ENCODE measurements around the gene MYO18B.

Gene MYO18B

GRCh38 chr22:25777411-25777810 is 35.4 kb downstream of the MYO18B start:
- no peak for DNase-seq (ENCODE audit: low spot score)

DNA sequence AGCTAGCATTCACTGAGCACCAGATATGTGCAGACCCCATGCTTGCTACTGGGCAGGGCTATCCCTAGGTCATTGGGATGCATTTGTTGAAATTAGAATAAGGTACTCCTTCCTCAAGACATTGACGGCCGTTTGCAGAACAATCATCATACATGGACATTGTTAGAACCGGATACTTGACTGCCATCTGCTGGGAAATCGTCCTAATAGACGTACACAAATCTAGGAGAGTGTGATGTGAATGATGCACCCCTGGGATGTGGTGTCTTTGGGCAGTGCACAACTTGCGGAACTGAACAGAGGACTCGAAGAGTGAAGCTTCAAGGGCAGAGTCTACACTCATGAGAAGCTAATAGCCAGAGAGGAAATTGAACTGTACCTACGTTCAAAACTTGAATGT is 35.9 kb downstream of the MYO18B start:
- DNase-seq (ENCODE audit: low spot score): no peak

DNA sequence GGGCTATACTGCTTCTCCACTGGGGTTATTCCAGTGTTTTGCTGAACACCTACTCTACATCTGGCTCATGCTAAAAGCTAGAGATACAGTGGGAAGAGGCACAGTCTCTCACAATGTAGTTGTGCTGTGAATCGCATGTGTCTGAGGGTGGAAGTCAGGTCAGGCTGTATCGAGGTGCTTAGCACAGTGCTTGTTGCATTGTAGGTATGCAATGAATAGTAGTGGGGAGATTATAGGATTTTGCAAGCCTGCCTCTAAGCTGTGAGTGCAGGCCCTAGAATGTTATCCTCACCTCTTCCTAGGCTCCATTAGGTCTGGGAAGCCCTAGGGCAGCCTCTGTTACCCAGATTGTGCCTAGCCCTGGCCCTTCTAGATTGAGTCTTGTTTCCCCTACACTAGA is 37.4 kb downstream of the MYO18B start:
- DNase-seq (ENCODE audit: low spot score): no peak

- DNase-seq (ENCODE audit: low spot score): no peak
Observed at GRCh38 chr22:25779890-25780289, 37.9 kb downstream of the MYO18B start.

DNA sequence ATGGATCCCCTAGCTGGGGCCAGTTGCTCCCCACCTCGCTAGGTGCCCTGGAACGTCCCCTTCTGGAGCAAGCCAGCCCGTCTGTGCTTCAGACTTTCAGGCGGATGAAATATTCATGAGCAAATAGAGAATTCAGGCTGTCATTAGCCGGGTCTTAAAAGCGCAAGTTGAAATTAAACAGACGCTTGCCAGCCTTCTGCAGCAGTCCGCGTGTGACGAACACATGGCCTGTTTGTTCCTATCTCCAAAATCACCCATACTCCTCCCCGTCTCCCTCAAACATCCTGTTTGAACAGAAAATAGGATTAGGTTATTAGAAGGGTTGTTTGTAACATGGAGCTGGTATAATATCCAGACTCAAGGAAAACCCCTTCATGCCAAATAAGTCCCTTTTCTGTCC is 38.7 kb downstream of the MYO18B start:
- DNase-seq (ENCODE audit: low spot score): no peak

DNA sequence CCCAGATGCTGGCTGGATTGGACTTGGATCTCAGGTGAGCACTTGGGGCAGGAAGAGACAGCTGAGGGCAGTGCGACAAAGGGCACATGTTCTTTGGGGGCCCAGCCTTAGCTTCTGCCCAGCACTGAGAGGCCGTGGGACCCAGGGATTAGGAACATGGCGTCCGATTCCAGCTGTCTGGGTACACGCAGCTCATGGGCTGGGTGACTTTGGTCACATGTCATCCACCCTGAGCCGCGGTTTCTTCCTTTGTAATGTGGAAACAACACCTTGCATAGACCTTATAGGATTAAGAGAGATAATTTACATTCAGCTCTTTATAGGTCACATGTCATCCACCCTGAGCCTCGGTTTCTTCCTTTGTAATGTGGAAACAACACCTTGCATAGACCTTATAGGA is 39.8 kb downstream of the MYO18B start:
- no peak for DNase-seq (ENCODE audit: low spot score)

DNA sequence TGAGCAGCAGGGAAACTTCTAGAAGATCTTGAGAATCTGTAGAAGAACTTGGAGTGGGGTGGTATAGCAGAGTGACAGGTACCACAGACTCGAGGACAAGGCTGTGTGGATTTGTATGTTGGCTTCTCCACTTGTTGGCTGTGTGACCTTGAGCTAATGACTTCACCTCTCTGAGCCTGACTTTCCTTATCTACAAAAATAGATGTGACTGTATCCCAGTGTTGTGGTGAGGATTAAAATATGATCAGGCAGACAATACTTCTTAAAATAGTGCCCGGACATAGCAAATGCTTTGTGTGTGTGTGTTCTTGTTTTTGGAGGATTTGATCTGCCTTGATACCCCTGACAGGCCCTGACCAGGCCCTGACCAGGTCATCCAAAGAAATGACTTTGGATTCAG is 40.8 kb downstream of the MYO18B start:
- no peak for DNase-seq (ENCODE audit: low spot score)

- no peak for DNase-seq (ENCODE audit: low spot score)
Observed at GRCh38 chr22:25783856-25784255, 41.9 kb downstream of the MYO18B start.

- no peak for DNase-seq (ENCODE audit: low spot score)
Observed at GRCh38 chr22:25786165-25786564, 44.2 kb downstream of the MYO18B start.

DNA sequence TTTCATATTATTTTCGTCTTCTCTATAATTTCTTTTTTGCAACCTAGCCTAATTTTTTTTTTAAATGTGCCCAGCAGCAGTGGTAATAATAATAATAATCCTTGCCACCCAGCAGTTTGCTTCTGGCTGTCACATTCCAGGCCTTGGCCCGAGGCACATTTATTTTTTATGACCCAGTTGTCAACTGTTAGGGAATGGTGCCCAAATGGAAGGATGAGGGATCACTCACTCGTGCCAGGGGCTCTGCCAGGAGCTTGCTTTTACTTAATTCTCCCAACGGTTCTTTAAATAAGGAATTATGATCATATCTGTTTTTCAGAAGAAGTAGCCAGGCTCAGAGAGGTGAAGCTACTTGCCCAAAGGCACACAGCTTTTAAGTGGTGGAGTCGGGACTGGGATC is 49.6 kb downstream of the MYO18B start:
- no peak for DNase-seq (ENCODE audit: low spot score)

- DNase-seq (ENCODE audit: low spot score): no peak
Observed at GRCh38 chr22:25795478-25795877, 53.5 kb downstream of the MYO18B start.

DNA sequence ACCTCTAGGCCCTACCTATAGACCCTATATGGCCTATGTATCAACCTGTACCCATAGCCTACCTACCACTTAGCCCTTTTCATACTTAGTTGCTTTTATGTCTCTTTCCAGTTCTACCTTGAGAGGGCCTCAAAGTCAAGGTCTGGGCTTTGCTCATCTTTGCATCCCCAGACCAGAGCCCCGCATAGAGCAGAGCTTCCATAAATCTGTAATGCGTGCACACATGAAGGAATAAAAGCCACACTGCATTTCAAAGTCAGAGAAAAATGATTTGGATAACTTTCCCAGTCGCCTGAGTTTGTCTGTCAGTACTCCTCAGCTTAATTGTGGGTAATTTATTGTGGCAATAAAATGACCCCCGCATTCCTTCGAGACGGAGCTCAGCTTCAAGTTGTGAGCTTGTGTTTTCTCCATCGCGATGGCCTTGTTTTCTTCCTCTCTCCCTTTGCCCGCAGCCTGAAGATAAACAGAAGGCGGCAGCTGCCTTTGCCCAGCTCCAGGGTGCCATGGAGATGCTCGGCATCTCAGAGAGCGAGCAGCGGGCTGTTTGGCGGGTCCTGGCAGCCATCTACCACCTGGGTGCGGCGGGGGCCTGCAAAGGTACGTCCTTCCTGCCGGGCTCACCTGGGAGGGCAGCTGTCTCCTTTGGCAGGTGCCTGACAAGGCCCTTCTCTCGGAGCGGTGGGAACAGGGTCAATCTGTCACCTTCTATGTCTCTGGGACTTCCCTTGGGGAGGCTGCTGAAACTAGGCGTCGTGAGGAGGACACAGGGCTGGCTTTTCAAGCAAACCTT is 55.7 kb downstream of the MYO18B start:
- DNase-seq (ENCODE audit: low spot score): no peak

- no peak for DNase-seq (ENCODE audit: low spot score)
Observed at GRCh38 chr22:25800766-25801165, 58.8 kb downstream of the MYO18B start.

DNA sequence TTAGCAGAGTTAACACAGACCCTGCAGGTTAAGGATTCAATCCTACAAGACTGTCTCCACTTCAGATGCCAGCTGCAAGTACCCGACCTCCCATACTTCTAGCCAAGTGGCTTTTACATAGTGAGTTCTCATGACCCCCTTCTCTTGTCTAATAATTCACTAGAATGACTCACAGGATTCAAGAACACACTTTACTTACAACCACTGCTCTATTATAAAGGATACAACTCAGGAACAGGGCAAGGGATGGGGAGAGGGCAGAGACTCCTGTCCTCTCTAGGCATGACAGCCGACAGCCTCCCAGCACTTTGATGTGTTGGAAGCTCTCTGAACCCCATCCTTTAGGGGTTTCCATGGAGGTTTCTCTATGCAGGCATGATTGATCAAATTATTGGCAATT is 60.0 kb downstream of the MYO18B start:
- no peak for DNase-seq (ENCODE audit: low spot score)

- no peak for DNase-seq (ENCODE audit: low spot score)
Observed at GRCh38 chr22:25804676-25805075, 62.7 kb downstream of the MYO18B start.

- no peak for DNase-seq (ENCODE audit: low spot score)
Observed at GRCh38 chr22:25806579-25806978, 64.6 kb downstream of the MYO18B start.

- DNase-seq (ENCODE audit: low spot score): no peak
Observed at GRCh38 chr22:25814685-25815084, 72.7 kb downstream of the MYO18B start.

DNA sequence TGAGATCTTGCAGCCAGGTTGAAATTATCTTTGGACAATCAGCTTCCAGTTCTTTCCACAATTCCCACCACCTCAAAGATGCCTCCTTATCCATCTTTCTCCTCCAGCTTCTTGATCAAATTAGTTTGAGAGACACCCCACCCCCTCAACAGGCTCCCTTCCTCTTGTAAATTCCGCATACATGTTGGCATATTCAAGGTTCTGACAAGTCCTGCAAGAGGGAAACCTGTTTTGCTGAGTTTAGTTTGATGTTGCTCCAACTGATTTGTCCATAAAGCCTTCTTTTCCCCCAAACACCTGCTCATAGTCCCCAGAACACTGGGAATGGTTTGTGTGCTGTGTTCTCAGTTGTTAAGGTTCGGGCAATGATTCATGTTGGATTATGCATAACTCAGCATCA is 73.6 kb downstream of the MYO18B start:
- DNase-seq (ENCODE audit: low spot score): no peak

DNA sequence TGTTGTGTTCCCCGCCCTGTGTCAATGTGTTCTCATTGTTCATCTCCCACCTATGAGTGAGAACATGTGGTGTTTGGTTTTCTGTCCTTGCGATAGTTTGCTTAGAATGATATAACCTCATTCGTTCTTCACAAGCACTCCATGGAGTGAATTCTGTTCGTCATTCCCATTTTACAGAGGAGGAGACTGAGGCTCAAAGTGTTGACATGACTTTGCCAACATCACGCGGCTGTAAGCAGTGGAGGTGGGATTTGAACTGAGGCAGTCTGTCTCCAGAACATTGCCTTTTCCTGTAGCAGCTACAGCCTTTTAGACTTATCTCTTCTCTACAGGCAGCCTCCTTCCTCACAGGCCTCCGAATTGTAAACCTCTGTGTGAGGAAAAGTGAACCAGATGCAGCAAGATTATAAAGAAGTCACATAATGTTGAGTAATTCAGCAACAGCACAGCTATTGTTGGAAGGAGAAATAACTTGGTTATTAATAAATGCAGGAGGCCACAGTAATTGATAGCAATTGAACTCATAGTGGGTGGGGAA is 74.6 kb downstream of the MYO18B start:
- no peak for DNase-seq (ENCODE audit: low spot score)

DNA sequence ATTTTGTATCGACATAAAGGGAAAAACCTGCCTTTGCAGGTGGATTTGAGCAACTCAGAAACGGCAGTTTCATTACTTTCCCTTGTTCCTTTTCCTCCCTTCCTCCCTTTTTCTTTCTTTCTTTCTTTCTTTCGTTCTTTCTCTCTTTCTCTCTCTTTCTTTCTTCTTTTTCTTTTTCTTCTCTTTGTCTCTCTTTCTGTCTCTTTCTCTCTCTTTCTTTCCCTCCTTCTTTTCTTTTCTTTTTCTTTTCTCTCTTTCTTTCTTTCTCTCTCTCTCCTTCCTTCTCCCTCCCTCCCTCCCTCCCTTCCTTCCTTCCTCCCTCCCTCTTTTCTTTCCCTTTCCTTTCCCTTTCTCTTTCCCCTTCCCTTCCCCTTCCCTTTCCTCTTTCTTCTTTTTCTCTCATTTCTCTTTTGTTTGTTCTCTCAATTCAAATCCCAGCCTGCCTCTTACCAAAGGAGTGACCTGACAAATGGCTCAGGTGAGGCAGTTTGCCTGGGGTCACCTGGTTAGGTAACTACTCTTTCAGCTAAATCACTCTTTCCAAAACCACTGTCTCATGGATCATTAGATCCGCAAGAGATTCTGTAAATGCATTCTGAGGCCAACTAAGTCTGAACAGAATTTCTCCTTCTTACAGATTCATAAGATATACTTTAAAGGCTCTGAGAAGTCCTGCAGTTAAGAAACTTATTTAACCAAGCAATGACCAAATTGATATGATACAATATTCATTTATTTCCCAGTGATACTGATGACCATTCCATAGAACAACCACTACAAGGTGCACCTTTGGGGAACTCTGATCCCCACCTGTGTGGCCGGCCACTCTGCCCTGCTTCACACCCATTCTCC is 75.3 kb downstream of the MYO18B start:
- no peak for DNase-seq (ENCODE audit: low spot score)

- DNase-seq (ENCODE audit: low spot score): no peak
Observed at GRCh38 chr22:25818541-25818940, 76.6 kb downstream of the MYO18B start.

DNA sequence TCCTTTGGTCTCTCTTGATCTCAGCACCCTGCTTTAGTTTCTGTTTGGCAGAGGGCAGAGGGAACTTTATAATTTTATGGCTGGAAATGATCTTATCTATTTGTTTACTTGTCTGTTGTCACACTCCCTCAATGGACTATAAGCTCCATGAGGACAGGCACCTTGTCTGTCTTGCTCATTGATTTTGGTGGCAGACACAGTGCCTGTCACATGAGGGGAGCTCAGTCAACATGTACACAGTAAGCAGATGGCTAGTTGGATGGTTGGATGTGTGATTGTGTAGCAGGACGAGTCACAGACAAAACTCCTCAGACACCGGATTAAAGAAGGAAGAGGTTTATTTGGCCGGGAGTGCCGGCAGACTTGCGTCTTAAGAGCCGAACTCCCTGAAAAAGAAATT is 80.4 kb downstream of the MYO18B start:
- no peak for DNase-seq (ENCODE audit: low spot score)

- DNase-seq (ENCODE audit: low spot score): no peak
Observed at GRCh38 chr22:25823276-25823675, 81.3 kb downstream of the MYO18B start.

Measured in CD4-positive, alpha-beta T cell treated with Interleukin-6 at 100 ng/mL for 8 hours (primary cell).